ENCODE results near the gene NEIL1. TPM values are rescaled to one million over a fixed set of nuclear protein-coding genes. Genes with fewer than 3 reads are reported as not detected.
"Not testable (repeated sequence)": the region's sequence is repeated elsewhere in the genome, so short reads cannot be mapped to it uniquely, and the experiment has no call there.

NEIL1 gene
- polyA plus RNA-seq, 5 donors: 24.0 to 35.1 (median 31.7) TPM

- DNase-seq: no peak
Measured at GRCh38 chr15:75371901-75372688, 25.3 kb downstream of the NEIL1 start.

GRCh38 chr15:75380773-75381172 is 33.9 kb downstream of the NEIL1 start:
- DNase-seq: no peak

- DNase-seq: not testable (repeated sequence)
Measured at GRCh38 chr15:75383986-75384385, 37.1 kb downstream of the NEIL1 start.

GRCh38 chr15:75389791-75390382 is 43.0 kb downstream of the NEIL1 start:
- no peak for DNase-seq

- DNase-seq: no peak
Measured at GRCh38 chr15:75397494-75397893, 50.7 kb downstream of the NEIL1 start.

GRCh38 chr15:75403892-75404291 is 57.1 kb downstream of the NEIL1 start:
- no peak for DNase-seq

Other genes starting within 250 kb of the NEIL1 start
- 10 to 100 TPM in 4 of 5 donors, 1 to 10 TPM in 1; 7.2 to 17.3 (median 10.7) TPM for gene C15orf39, start 145.2 kb upstream of the NEIL1 start, polyA plus RNA-seq (ENCODE audit: insufficient read depth in 1 of 5, insufficient read length in 5 of 5, low replicate concordance in 1 of 5)
- not detected for gene GOLGA6C, start 88.7 kb upstream of the NEIL1 start, polyA plus RNA-seq (ENCODE audit: insufficient read depth in 1 of 5, insufficient read length in 5 of 5, low replicate concordance in 1 of 5)
- under 1 TPM; 0.14 to 0.33 (median 0.23) TPM for gene GOLGA6D, start 64.2 kb upstream of the NEIL1 start, polyA plus RNA-seq (ENCODE audit: insufficient read depth in 1 of 5, insufficient read length in 5 of 5, low replicate concordance in 1 of 5)
- 10 to 100 TPM; 69.6 to 88.0 (median 73.7) TPM for gene COMMD4, start 11.0 kb upstream of the NEIL1 start, polyA plus RNA-seq (ENCODE audit: insufficient read depth in 1 of 5, insufficient read length in 5 of 5, low replicate concordance in 1 of 5)
- 100 to 1,000 TPM; 118 to 221 (median 170) TPM for gene MAN2C1, start 21.6 kb downstream of the NEIL1 start, polyA plus RNA-seq (ENCODE audit: insufficient read depth in 1 of 5, insufficient read length in 5 of 5, low replicate concordance in 1 of 5)
- 10 to 100 TPM; 50.0 to 63.7 (median 60.6) TPM for gene SIN3A, start 104.7 kb downstream of the NEIL1 start, polyA plus RNA-seq (ENCODE audit: insufficient read depth in 1 of 5, insufficient read length in 5 of 5, low replicate concordance in 1 of 5)
- 10 to 100 TPM; 42.9 to 46.4 (median 46.1) TPM for gene PTPN9, start 232.3 kb downstream of the NEIL1 start, polyA plus RNA-seq (ENCODE audit: insufficient read depth in 1 of 5, insufficient read length in 5 of 5, low replicate concordance in 1 of 5)